Pancreas (tissue), 10 donors: Measurements from ENCODE around the gene NANOGP8. TPM values are rescaled to one million over a fixed set of nuclear protein-coding genes. Genes with fewer than 3 reads are reported as not detected.

Source experiments
- ATAC-seq, 4 donors: fragments of 200-7000 bp; cut with Tn5 transposase; one replicate each; pipeline versions ENCODE4 v1.8.0 to v1.9.1; 2020; ENCODE audit warnings: mild to moderate bottlenecking in 4 of 4, moderate library complexity in 4 of 4
- DNase-seq, 6 donors: peaks; one replicate each; pipeline ENCODE4 v3.0.0-alpha.2; 2020
- FAIRE-seq: peaks from 2 replicates; lab custom pipeline; 2012; peaks lifted over from hg19 to GRCh38; lab: Jason Lieb, UNC
- H3K27ac ChIP-seq, 4 donors: fragments of 200-600 bp; sonication (generic); 1 replicate in 3 of 4; 2 replicates in 1 of 4; pipeline versions ENCODE4 v1.5.0 to v1.8.0; 2020
- H3K27me3 ChIP-seq, 4 donors: fragments of 200-600 bp; one replicate each; pipeline ENCODE4 v1.8.0; 2021
- H3K36me3 ChIP-seq, 3 donors: fragments of 200-600 bp; sonication (generic) in 1 of 3; one replicate each; pipeline versions ENCODE4 v1.5.0 to v1.8.0; 2020 to 2021
- H3K4me1 ChIP-seq, 3 donors: fragments of 200-600 bp; one replicate each; pipeline ENCODE4 v1.8.0; 2021
- H3K4me3 ChIP-seq, 4 donors: fragments of 200-600 bp; sonication (generic) in 2 of 4; one replicate each; pipeline versions ENCODE4 v1.5.0 to v1.8.0; 2020 to 2021
- H3K9me3 ChIP-seq, 4 donors: fragments of 200-600 bp; one replicate each; pipeline ENCODE4 v1.8.0; 2021
- WGBS, 2 donors: extraction: QIAGEN DNeasy Blood & Tissue Kit; methylation state at CpG; one replicate each; pipeline ENCODE4 v1.1.7; 2013; 5-methylcytosine and 5-hydroxymethylcytosine counted together
- intact Hi-C, 3 donors: fragments of 100-400 bp; cut with DNase I; formaldehyde crosslinking; loops; one replicate each; pipeline versions ENCODE4 v1.11.1 to v1.14.2; 2022
- polyA plus RNA-seq, 2 donors: library from polyadenylated mRNA; stranded (reverse); fragments of 200-250 nt; gene quantifications; one replicate each; pipeline ENCODE4 v1.2.3, GENCODE V29; 2013
- total RNA-seq, 6 donors: library from RNA; stranded (reverse); fragmentation: NEBNext Ultra II Directional in 4 of 6; extraction: Animal tissue kit (Norgen Biotek cat#: 25700) in 4 of 6; gene quantifications; one replicate each; pipeline versions ENCODE4 v1.2.1 to v1.2.4, GENCODE V29; 2021 to 2023
- TF ChIP-seq, protein P1 (sequence below), 4 donors: fragments of 200-600 bp; sonication (generic) in 3 of 4; IDR thresholded peaks; one replicate each; pipeline versions ENCODE4 v1.5.0 to v1.8.0; 2021; ENCODE audit warnings: antibody characterized with exemption in 4 of 4
- donor health status: healthy with polysubstance abuse.
- donor health status: DM: no; HTN: no; CAD: no; lungs with moderate emphysema.
- donor health status: DM: no; HTN: no; CAD: no.
- donor health status: control.
- donor health status: control.
- donor health status: Bipolar disorder and iron deficiency.
- donor health status: DM: yes; HTN: yes; CAD: no.
- donor health status: DM: no; HTN: no; CAD: no.
- donor health status: DM: no; HTN: no; CAD: no.
- donor health status: DM: yes; HTN: yes; CAD: no.

NANOGP8 gene
- total and polyA plus RNA-seq, 8 donors = 0.43 to 0.80 (median 0.74) TPM; not detected in 4

DNA sequence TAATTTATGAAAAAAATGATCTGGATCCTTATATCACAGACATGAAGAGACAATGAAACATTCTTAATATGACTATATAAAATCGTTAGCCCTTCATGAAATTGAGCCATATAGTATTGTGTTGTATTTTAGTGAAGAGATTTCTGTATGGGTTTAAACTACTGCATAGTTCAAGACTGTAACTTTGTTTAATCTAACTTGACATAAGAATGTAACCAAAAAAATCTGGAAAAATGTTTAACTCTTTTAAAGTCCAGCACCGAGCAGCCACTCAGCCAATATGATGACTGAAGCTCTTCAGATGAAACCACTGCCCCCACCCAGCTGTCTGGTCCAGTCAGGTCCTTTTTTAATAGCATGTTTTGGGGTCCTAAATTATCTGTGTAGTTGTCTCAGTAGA, 4.9 kb downstream of the NANOGP8 start:
- DNase-seq = no peak
- Histone ChIP-seq H3K36me3 (no peaks in the 10 kb centered on the region), H3K9me3 (no peaks in the 10 kb centered on the region), H3K27me3 (no peaks in the 10 kb centered on the region), H3K4me1 (no peaks in the 10 kb centered on the region), H3K4me3 (no peak overlapping the region), H3K27ac (no peak overlapping the region)
- no peak for ATAC-seq
- TF ChIP-seq, protein P1, sequence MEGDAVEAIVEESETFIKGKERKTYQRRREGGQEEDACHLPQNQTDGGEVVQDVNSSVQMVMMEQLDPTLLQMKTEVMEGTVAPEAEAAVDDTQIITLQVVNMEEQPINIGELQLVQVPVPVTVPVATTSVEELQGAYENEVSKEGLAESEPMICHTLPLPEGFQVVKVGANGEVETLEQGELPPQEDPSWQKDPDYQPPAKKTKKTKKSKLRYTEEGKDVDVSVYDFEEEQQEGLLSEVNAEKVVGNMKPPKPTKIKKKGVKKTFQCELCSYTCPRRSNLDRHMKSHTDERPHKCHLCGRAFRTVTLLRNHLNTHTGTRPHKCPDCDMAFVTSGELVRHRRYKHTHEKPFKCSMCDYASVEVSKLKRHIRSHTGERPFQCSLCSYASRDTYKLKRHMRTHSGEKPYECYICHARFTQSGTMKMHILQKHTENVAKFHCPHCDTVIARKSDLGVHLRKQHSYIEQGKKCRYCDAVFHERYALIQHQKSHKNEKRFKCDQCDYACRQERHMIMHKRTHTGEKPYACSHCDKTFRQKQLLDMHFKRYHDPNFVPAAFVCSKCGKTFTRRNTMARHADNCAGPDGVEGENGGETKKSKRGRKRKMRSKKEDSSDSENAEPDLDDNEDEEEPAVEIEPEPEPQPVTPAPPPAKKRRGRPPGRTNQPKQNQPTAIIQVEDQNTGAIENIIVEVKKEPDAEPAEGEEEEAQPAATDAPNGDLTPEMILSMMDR (IDR thresholded peaks at IDR 0.05) = no peak
- no peak for FAIRE-seq
- intact Hi-C loops = no loop called here
- 59 to 77% methylated on average over 2 of the region's 2 CpGs for WGBS, 2 donors

DNA sequence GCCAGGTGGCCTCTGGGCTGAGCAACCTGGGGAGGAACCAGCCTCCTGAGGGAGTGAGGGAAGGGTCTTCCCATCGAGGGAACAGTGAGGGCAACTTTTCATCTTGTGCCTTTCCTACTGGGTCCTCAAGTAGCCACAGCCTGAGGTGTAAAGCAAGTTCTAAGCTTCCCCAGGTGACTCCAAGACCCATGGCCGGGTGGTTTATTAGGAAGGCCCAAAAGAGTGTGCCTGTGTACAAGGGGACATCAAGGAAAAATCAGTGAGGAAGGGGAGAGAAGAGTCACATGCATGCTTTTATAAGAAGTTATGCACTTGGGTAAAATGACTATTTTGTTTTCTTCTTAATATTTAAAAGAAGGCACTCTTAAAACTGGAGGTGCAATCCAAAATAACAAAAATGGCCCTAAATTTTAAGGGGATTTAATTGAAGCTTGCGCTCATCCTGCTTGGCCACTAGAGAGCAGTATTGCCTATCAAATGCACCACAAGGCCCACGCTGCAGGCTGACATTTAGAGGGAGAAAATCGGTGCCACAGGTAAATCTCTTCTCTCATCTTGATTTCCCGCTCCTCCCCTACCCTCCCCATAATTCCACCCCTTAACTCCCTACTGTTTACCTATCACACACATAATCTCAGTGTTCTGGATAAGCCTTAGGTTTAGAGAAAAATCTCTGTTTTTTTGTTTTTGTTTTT, 6.7 kb downstream of the NANOGP8 start:
- Histone ChIP-seq H3K4me3 (no peak overlapping the region), H3K9me3 (no peaks in the 10 kb centered on the region), H3K36me3 (no peaks in the 10 kb centered on the region), H3K4me1 (no peaks in the 10 kb centered on the region), H3K27me3 (no peaks in the 10 kb centered on the region), H3K27ac (no peak overlapping the region)
- FAIRE-seq (no peak), ATAC-seq (peak in 3 of 4 donors; percentile 83 to 92 (median 90)), DNase-seq (no peak)
- intact Hi-C loops = loop anchor here in 2 of 3 donors (10.0 kb wide), 1 partner anchor 366 kb away; no protein-coding TSS in a partner anchor
- 21 to 24% methylated on average over 6 of the region's 6 CpGs for WGBS, 2 donors
- TF ChIP-seq, protein P1 (IDR thresholded peaks at IDR 0.05) = peak; percentile 45 to 75 (median 68)

DNA sequence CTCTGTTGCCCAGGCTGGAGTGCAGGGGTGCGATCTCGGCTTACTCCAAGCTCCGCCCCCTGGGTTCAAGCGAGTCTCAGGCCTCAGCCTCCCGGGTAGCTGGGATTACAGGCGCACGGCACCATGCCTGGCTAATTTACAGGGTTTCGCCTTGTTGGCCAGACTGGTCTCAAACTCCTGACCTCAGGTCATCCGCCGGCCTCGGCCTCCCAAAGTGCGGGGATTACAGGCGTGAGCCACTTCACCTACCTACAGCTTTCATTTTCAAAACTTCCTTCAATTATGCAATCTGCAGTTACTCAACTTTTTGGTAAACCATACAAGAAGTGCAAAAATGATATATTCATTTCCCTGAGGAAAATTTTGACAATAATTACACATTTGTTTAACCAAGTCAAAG, 14.0 kb downstream of the NANOGP8 start:
- intact Hi-C loops = loop anchor here in 2 of 3 donors (10.0 kb wide), 1 partner anchor 374 kb away; no protein-coding TSS in a partner anchor
- Histone ChIP-seq H3K36me3 (no peaks in the 10 kb centered on the region), H3K4me3 (no peak overlapping the region), H3K27me3 (no peaks in the 10 kb centered on the region), H3K9me3 (no peaks in the 10 kb centered on the region), H3K4me1 (no peaks in the 10 kb centered on the region), H3K27ac (no peak overlapping the region)
- DNase-seq (no peak), ATAC-seq (no peak), FAIRE-seq (no peak)
- TF ChIP-seq, protein P1 (IDR thresholded peaks at IDR 0.05) = no peak
- WGBS, 2 donors = 92 to 97% methylated on average over 13 of the region's 13 CpGs

DNA sequence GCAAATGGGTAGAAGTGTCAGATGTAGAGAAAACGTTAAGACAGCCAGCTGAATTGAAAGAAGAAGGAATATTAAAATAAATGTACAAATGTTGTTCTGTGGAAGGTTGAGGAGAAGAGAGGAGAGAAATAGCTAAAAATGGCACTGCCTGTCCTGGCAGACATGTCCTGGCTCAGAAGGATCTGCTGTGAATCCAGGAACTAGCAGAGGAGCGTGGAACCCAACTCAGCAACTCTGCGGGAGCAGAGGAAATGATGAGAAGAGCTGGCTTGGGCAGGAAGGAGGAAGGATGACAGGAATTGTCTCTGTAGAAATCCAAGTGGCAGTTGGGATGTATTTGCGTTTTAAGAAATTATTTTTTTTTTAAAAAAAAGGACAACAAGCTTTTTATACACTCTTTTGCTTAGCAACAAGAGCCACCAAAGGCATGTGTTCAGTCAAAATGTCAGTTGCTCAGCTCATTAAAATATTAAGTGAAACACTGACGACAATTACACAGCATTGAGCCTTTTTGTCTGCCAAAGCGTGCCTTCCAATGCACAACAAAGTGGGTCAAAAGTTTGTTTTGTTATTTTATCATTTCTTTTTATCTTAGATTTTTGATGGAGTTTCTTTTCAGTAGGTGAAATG, 16.1 kb downstream of the NANOGP8 start:
- intact Hi-C loops = no loop called here
- 81 to 83% methylated on average over 6 of the region's 6 CpGs for WGBS, 2 donors
- Histone ChIP-seq H3K4me3 (no peak overlapping the region), H3K27ac (no peak overlapping the region), H3K36me3 (no peaks in the 10 kb centered on the region), H3K27me3 (no peaks in the 10 kb centered on the region), H3K4me1 (no peaks in the 10 kb centered on the region), H3K9me3 (no peaks in the 10 kb centered on the region)
- DNase-seq (no peak), FAIRE-seq (no peak), ATAC-seq (no peak)
- TF ChIP-seq, protein P1 (IDR thresholded peaks at IDR 0.05) = no peak
